Putamen (tissue), 1 donor: ENCODE data around the gene DENND1A.

ENCODE experiments used
- DNase-seq: peaks from one replicate; pipeline ENCODE4 v3.0.0-alpha.2; 2016; ENCODE audit warnings: low spot score

DENND1A gene

DNA sequence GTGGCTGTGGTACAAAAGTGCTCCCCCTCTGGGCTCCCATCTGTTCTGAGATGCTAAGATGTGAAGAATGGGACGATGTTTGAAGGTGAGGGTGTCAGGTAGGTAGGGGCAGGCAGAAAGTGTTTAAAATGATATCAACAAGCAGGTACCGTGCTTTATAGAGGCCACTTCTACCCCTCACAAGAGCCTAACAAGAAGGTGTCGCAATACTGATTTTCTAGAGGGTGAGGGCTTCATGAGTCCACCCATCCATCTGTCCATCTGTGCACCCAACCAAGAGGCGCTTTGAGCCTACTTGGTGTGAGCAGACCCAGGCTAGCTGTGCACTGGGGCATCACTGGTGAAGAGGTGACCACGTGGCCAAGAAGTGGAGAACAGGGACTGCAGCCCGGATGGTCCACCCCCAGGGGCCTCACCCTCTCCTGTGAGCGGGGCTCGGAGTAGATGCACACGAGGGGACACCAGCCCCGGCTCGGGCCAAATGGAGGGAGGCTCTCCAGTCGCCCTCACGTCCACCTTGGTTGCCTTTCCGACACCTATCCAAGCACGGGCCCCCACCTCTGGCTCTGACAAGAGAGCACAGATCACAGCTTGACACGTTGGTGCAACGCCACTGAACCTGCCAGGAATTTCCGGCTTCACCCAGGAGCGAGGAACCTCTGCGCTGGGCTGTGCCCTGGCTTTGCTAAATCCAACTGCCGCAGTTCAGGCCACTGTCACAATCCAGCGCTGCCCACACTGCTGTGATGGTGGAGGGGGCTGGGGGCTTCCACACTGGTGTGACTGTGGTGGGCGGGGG lies 539.4 kb downstream of the DENND1A start:
- DNase-seq = no peak

DNA sequence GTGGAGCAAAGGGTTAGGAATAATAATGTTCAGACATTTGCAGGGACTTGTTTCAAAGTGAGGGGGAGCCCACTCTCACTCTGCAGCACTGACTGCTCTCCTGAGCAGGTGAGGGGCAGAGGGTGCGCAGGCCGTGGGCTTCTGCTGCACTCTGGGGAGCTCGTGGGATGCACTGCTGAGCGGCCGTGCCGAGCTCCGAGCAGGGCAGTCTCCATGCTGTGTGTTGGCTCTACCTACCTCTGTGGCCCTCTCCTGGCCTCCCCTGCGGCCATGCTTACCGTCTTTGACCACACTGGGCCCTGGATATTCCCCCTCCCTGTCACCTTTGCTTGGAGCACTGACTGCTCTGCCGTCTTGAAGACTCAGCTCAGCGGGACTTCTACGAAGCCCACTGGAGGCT lies 540.2 kb downstream of the DENND1A start:
- DNase-seq = no peak

DNA sequence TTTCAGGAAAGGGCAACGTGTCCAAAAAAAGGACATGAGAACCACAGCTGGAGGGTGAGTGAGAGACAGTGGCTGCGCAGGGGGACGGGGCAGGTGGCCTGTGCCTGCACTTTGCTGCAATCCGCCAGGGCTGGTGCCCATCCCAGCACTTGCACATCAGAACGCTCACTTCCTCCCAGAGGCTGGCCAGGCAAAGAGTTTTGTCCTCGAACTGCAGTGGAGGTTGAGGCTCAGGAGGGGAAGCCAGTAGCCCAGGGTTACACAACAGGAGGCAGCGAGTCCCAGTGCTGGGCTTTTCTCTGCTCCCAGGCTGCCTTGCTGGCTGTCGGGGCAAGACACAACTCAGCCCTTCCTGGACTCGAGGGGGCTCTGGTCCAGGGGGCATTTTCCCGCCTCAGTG lies 540.9 kb downstream of the DENND1A start:
- DNase-seq = no peak

DNA sequence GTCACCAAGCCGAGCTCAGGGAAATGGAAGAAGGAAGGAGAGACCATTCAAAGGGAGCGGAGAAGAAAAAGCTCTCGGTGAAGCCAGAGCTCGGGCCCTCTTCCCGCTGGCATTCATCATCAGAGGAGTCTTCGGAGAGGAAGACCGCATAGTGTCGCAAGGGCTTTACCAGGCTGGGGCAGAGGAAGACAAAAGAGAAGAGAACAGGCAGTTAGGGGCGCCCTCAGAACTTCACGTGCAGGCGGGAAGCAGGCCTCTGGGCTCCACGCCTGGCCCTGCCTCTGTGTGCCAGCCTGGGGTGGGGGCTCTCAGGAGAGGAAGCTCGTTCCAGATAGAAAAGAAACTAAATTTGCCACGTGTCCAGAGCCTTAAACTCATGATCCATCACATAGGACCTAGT lies 542.2 kb downstream of the DENND1A start:
- no peak for DNase-seq

DNA sequence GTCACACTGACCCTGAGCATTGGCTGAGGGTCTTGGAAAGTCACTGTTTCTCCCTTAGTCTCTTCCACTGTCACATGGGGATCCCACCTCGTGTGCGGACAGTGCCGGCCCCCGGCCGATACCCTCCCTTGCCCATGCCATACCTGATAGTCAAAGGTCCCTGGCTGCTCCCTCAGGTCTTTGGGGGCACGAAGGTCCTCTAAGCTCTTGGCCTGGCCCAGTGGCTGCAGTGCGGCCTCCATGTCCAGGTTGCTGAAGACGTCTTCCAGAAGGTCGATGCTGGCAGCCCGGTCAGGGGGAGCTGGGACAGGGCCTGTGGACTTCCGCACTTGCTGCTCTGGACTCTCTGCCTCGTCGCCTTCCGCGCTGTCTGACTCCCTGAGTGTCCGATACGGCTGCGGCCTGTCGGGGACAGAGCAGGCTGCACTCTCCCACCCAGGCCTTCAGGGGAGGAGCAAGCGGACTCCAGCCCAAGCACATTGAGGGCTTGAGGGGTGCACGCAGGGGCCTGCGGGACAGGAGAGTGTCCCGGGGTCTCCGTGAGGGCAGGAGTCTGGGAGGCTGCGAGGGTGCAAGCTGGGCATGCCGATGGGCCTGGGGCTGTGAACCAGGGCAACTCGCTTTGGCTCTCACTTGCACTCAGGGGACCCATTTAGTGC lies 546.3 kb downstream of the DENND1A start:
- no peak for DNase-seq

DNA sequence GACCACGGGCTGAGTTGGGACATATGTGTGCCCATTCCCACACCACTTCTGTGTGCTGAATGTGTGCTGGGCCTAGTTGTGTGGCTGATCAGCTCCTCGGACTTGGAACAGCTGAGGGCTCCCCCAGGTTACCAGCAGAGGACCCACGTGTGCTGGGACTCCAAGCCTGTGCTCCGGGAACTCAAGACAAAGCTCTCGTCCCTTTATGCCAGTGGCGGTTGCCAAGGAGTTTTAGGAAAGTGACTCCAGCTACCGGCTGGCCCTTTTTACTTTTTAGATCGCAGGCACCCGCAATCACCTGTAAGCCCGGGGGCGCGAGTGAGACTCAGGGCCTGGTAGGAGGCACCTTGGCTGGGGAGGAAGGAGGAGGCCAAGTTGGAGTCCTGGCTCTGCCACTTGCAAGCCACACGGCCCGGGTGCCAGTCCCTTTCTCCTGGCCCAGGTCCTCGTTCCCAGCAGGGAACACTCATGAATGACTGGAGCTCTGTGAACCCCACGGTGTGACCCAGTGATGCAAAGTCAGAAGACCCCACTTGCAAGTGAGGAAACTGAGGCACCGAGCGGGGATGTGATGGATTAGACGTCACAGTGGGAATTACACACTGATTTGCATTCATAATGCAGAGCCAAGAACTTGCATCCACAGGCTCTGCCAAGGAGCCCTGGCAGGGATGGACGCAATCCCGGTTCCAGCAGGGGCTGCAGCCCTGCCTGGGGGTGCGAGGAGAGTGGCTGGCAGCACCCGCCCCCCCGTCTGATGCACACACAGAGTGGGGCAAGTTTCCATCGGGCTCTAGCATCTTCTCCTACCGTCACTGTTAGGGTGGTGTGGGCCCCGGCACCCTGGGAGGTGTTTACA lies 547.0 kb downstream of the DENND1A start:
- no peak for DNase-seq

DNA sequence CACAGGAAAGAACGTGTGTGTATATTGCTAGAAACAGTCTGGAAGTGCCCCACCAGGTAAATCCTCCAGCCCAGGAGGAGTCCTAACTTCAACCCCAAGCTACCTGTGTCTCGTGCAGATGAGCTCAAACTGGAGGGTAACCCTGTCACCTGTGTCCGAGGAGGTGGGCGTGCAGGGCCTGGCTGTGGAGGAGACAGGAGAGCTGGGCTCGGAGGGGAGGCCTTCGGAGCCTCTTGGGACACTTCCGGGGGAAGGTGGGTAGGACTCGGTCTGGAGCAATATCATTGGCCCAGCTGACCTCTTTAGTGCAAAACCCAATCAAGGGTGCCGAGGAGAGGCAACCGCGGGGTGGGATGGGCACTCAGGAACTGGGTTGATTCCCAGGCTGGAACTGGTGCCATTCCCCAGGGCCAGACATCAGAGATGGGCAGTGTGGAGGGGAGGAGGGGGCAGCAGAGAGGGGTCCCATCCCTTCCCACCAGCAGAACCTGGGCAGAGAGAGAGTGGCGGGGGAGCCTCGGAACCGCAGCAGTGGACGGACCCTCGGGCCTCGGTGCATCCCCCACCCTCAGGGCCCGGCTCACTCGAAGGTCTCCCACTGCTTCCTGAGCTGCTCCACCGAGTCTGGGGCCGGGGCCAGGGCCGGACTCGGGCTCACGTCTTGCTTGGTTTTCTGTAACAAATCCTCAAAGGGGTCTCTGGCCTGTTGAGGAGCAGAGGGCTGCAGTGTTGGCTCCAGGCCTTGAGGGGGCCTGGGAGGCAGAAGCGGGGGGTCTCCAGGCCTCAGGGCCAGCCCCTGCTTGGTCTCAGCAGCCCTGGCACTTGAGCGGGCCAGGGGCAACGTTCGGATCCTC lies 548.8 kb downstream of the DENND1A start:
- DNase-seq = no peak

DNA sequence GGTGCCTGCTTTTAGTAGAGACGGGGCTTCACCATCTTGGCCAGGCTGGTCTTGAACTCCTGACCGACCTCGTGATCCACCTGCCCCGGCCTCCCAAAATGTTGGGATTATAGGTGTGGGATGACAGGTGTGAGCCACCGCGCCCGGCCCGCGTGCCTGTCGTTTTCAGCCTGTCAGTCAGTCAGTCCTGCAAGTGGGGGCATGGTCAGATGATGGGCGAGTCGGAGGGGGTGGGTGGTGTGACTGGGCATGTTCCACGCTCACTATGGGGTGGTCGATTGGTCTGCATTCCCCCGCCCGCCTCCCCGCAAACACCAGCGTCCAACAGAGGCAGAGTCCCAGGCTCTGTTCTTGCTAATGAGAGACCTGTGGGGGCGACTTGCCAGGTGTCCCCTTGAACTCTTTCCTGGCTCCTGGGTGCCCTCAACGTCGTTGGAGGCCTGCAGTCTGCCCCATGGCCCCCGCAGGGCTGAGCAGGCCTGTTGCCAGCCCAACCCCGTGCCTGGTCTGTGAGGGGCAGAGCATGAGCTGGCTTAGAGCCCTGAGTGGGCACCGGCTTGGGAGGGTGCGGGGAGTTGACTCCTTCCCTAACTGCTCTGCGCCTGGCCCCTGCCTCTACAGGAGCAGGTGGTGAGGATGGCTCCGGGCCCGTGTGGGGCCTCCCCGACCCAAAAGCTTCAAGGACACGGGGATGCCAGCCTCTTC lies 550.8 kb downstream of the DENND1A start:
- DNase-seq = no peak

DNA sequence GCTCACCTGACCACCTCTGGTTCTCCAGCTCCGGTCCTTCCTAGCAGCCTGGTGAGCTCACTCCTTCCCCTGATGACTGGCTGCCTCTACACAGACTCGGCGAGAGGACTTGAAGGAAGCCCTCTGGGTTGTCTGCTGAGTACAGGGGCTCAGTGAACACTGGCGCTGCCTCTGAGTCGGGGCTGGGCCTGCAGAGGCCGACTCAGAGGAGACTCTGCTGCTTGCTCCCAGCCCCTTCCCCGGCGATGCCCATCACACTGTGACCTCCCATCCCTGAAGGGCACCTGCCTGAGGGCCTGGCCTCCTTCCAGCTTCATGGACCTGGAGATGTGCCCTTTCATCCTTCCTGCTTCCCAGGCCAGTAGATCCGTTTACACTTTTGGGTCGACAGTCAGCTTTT lies 551.9 kb downstream of the DENND1A start:
- no peak for DNase-seq

DNA sequence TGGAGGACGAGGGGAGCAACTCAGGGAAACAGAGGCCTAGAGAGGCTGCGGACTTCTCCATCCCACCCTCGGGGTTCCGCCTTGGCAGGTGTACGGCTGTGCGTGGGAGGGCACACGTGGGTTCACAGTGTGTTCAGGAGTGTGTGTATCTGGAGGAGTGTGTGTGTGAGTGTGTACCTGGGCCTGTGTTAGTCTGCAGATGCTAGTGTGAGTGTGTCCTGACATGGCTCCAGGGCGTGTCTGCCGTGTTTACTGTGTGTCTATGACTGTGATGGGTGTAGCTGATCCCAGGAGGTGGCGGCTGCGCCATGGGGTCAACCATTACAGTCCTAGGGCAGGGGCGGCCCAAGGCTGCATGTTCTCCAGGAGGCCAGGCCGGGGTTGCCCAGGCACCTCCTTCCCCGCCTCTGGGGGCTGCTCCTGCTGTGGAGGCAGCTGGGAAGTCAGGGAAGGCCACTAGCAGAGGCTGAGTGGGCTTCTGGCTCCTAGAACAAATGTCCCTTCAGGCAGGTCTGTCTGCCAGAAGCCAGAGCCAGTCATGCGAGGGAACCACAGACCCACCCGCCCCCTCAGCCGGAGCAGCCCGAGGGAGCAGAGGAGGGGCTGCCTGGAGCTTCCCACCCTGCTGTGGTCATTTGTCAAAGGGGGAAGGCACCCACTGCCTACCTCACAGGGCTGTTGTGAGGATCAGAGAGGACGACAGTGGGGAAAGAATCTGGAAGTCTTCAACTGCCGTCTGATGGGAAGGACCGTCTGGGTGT lies 552.5 kb downstream of the DENND1A start:
- DNase-seq = no peak

DNA sequence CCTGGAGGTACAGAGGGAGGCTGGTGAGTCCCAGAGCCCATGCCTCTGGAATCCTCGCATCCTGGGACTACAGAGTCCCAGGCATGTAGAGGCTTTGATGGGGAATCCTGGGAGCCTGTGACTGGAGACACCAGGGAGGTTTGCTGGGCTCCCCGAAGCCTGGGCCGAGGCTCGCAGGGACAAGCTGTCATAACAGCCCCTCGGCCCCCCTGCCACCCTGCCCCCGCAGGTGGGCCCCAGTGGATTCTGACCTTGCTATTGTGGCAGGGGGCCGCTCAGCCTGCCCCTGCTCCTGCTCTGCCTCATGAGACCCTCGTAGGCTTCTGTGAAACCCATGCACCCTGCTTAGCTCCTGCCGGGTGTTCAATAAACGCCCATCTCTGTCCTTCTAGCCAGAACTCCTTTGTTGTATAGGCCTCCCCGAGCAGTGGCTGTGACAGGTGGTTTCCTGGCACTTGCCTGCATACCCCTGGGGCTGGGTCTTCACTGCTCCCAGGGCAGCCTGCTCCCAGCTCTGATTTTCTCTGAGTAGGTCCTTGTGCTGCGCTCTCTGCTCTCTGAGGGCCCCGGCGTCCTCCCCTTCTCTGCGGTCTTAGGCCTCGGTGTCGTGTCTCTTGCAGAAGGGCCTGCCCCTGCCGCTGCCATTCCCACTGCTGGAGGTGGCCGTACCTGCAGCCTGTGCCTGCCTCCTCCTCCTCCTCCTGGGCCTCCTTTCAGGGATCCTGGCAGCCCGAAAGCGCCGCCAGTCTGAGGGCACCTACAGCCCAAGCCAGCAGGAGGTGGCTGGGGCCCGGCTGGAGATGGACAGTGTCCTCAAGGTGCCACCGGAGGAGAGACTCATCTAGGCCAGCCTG lies 553.5 kb downstream of the DENND1A start:
- no peak for DNase-seq

DNA sequence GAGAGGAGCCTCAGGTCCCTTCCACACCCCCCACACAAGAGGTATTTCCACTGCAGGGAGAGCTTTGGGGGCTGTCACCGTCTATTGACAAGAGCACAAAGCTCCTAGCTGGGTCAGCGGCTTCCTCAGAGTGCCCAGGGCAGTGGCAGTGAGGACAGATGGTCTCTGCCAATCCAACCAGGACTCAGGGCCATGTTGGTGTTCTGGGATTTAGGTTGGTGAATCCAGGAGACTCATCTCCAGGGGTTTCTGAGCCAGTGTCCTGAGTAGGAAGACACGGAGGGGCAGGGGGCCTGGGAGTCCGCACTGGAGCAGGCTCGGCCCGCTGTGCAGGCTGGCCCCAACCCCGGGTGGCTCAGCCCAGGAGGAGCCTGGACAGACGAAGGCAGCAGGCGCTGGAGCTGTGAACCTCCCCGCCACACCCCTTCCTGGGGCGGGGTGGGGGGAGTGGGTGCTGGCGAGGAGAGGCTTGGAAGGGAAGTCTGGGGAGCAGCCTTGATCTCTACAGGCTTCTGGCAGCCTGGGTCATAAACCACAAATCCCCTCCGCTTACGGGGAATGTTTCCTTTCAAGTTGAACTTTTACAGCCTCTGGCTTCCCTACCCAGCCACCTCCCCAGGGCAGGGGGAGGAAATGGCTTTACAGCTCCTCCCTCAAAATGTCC lies 554.3 kb downstream of the DENND1A start:
- no peak for DNase-seq

DNA sequence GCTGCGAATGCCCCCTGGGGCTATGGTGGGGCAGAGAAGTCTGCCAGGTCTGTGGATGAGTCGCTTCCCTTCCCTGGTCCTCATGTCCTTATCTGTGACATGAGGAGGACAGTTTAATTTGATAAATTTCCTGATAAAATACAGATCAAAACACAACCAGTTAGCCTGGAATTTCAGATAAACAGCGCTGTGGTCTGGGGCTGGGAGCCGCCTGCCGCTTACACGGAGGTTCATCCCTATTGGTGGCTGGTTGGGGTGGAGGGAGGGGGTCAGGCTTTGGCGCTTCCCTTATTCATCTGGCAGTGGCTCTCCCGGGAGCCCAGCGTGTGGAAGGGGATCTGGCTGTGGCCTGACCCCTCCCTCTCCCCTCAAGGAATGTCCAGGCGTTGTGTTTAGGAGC lies 556.0 kb downstream of the DENND1A start:
- DNase-seq = no peak

DNA sequence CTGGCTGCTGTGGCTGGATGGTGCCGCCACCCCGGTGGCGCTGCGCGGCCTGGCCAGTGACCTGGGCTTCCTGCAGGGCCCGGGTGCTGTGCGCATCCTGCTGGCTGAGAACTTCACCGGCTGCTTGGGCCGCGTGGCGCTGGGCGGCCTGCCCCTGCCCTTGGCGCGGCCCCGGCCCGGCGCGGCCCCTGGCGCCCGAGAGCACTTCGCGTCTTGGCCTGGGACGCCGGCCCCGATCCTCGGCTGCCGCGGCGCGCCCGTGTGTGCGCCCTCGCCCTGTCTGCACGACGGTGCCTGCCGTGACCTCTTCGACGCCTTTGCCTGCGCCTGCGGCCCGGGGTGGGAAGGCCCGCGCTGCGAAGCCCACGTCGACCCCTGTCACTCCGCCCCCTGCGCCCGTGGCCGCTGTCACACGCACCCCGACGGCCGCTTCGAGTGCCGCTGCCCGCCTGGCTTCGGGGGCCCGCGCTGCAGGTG lies 556.4 kb downstream of the DENND1A start:
- DNase-seq = no peak

DNA sequence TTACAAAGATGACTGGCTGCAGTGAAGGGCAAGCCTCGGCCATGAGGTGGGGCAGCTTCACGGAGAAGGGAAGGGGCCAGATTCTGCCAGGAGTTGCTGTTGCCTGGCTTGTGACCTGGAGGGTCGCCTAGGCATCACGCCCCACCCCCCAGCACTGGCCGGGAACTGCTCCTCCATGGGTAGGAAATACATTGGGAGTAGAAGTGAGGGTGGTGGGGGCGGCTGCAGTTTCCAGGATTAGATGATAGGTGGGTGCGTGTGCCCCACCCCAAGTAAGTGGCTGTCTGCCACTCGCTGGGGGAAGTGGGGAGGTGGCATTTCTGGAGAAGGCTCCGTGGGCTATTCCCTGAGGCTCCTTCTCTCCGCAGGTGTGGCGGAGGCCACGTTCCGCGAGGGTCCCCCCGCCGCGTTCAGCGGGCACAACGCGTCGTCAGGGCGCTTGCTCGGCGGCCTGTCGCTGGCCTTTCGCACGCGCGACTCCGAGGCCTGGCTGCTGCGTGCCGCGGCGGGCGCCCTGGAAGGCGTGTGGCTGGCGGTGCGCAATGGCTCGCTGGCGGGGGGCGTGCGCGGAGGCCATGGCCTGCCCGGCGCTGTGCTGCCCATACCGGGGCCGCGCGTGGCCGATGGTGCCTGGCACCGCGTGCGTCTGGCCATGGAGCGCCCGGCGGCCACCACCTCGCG lies 557.0 kb downstream of the DENND1A start:
- DNase-seq = no peak

DNA sequence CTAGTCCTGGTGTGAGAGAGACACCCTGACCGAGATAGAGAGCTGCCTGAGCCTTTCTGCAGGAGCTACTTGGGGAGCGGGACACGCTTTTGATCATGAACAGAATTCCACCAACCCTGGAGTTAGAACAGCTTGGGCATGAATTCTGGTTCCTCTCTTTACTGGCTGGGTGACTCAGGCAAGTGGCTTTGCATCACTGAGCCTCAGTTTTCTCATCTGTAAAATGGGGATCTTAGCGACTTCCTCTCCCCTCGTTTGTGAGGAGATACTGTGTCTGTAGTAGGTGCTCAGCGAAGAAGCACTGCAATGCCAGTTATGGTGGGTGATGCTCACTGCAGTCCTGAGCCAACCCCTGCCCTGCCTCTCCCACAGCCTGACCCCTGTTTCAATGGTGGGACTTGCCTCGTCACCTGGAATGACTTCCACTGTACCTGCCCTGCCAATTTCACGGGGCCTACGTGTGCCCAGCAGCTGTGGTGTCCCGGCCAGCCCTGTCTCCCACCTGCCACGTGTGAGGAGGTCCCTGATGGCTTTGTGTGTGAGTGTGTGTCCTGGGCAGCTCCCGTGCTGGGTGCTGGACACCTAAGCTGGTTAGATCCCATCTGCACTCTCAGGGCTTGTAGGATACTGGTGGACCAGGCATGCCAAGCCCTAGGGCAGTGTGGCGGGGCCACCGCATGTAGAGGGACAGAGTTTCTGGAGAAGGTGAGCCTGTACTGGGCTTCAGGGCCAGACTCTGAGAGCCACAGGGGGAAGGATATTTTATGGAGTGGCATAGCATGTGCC lies 557.9 kb downstream of the DENND1A start:
- no peak for DNase-seq

DNA sequence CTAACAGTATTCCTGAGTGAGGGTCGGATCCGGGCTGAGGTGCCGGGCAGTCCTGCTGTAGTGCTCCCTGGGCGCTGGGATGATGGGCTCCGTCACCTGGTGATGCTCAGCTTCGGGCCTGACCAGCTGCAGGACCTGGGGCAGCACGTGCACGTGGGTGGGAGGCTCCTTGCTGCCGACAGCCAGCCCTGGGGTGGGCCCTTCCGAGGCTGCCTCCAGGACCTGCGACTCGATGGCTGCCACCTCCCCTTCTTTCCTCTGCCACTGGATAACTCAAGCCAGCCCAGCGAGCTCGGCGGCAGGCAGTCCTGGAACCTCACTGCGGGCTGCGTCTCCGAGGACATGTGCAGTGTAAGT lies 558.7 kb downstream of the DENND1A start:
- DNase-seq = no peak
